DOHH2 (cell line): ENCODE results near the gene CNPY2.

Experiments
- CTCF ChIP-seq: fragments of 200-600 bp; sonication (generic); IDR thresholded peaks from one replicate; pipeline ENCODE4 v1.5.1; 2014; ENCODE audit warnings: antibody characterized with exemption, mild to moderate bottlenecking, low read depth, low read length; ENCODE audit not compliant: poor library complexity, severe bottlenecking
- EZH2phosphoT487 ChIP-seq: fragments of 200-600 bp; sonication (generic); IDR thresholded peaks from 2 replicates; pipeline ENCODE4 v1.6.1; 2017; ENCODE audit warnings: borderline replicate concordance, mild to moderate bottlenecking, antibody characterized with exemption, low read length, moderate library complexity, mixed read lengths

GRCh38 chr12:56260921-56261320, 54.9 kb downstream of the CNPY2 start:
- TF ChIP-seq CTCF, result no peak
- TF ChIP-seq EZH2phosphoT487, result no peak
